RPMI7951 (cell line): ENCODE measurements around the gene COX6B1. TPM values are rescaled to one million over a fixed set of nuclear protein-coding genes. Genes with fewer than 3 reads are reported as not detected.
"Not testable (repeated sequence)": the region's sequence is repeated elsewhere in the genome, so short reads cannot be mapped to it uniquely, and the experiment has no call there.

Experiments used
- DNase-seq: peaks from one replicate; pipeline ENCODE4 v3.0.0-alpha.2; 2012; ENCODE audit warnings: low read depth
- total RNA-seq: library from RNA; depleted of rRNA; stranded (reverse); fragments of >200 nt; shearing (Covaris generic); gene quantifications from 2 replicates; pipeline ENCODE4 v1.2.3, GENCODE V29; 2014; rRNA removed

Gene COX6B1
- 619 and 745 TPM in 2 replicates for total RNA-seq

GRCh38 chr19:35648017-35648961, at the start of gene COX6B1:
COX6B1 (plus strand) TSS chr19:35648323; CDS start chr19:35651244, 2,921 bp downstream.
- peak; percentile 98 for DNase-seq

- no peak for DNase-seq
Observed at GRCh38 chr19:35601971-35602370, 46.2 kb upstream of the COX6B1 start.

- not testable (repeated sequence) for DNase-seq
Observed at GRCh38 chr19:35604436-35604835, 43.7 kb upstream of the COX6B1 start.

GRCh38 chr19:35607170-35607569, 41.0 kb upstream of the COX6B1 start:
- not testable (repeated sequence) for DNase-seq

- no peak for DNase-seq
Observed at GRCh38 chr19:35607661-35608060, 40.5 kb upstream of the COX6B1 start.

GRCh38 chr19:35608251-35608650, 39.9 kb upstream of the COX6B1 start:
- DNase-seq = no peak

GRCh38 chr19:35609851-35610353, 38.2 kb upstream of the COX6B1 start:
- DNase-seq = no peak

GRCh38 chr19:35612224-35612558, 35.9 kb upstream of the COX6B1 start:
- DNase-seq = no peak

GRCh38 chr19:35612559-35613321, 35.4 kb upstream of the COX6B1 start, which contains the start of gene HAUS5:
HAUS5 (plus strand) TSS chr19:35612735; CDS start chr19:35612795, 60 bp downstream.
- peak; percentile 91 for DNase-seq

- no peak for DNase-seq
Observed at GRCh38 chr19:35613574-35613973, 34.5 kb upstream of the COX6B1 start.

GRCh38 chr19:35615036-35615435, 33.1 kb upstream of the COX6B1 start:
- no peak for DNase-seq

- DNase-seq = no peak
Observed at GRCh38 chr19:35618857-35619256, 29.3 kb upstream of the COX6B1 start.

- DNase-seq = no peak
Observed at GRCh38 chr19:35619290-35619923, 28.7 kb upstream of the COX6B1 start.

GRCh38 chr19:35620001-35620400, 28.1 kb upstream of the COX6B1 start:
- DNase-seq = no peak

- no peak for DNase-seq
Observed at GRCh38 chr19:35621708-35622107, 26.4 kb upstream of the COX6B1 start.

- no peak for DNase-seq
Observed at GRCh38 chr19:35622750-35623149, 25.4 kb upstream of the COX6B1 start.

GRCh38 chr19:35623327-35624010, 24.7 kb upstream of the COX6B1 start:
- DNase-seq = no peak

- DNase-seq = no peak
Observed at GRCh38 chr19:35628264-35628564, 19.9 kb upstream of the COX6B1 start.

GRCh38 chr19:35628565-35629331, 19.4 kb upstream of the COX6B1 start, which contains the start of gene RBM42:
RBM42 (plus strand) TSS chr19:35629036; CDS start chr19:35629154, 118 bp downstream.
- peak; percentile 100 for DNase-seq

- DNase-seq = no peak
Observed at GRCh38 chr19:35629332-35629633, 18.8 kb upstream of the COX6B1 start.
